SK-N-MC (cell line): ENCODE data around the gene ITIH2.

Experiments
- EZH2 ChIP-seq: fragments of 200-600 bp; sonication (generic); IDR thresholded peaks from one replicate; pipeline ENCODE4 v1.6.1; 2017; ENCODE audit warnings: antibody characterized with exemption
- POLR2AphosphoS5 ChIP-seq: IDR thresholded peaks from 2 replicates; pipeline ENCODE4 v1.6.1; 2012; ENCODE audit warnings: mild to moderate bottlenecking, low read depth, low read length, borderline replicate concordance

- TF ChIP-seq EZH2 (no peak), POLR2AphosphoS5 (no peak)
Observed at GRCh38 chr10:7704071-7705016, 1.2 kb downstream of the ITIH2 start.
